Activated naive CD8-positive, alpha-beta T cell (primary cell): Measurements from ENCODE around the gene TRIM2.
"Not testable (repeated sequence)": the region's sequence is repeated elsewhere in the genome, so short reads cannot be mapped to it uniquely, and the experiment has no call there.

Source experiments
- H3K27ac Mint-ChIP-seq: one replicate; pipeline ENCODE4 v1.8.0; 2021; ENCODE audit warnings: mixed read lengths
- H3K27me3 Mint-ChIP-seq: one replicate; pipeline ENCODE4 v1.8.0; 2021; ENCODE audit warnings: mixed read lengths
- H3K36me3 Mint-ChIP-seq: one replicate; pipeline ENCODE4 v1.8.0; 2021; ENCODE audit warnings: mixed read lengths
- H3K4me1 Mint-ChIP-seq: one replicate; pipeline ENCODE4 v1.8.0; 2021; ENCODE audit warnings: low read depth, mixed read lengths
- H3K4me3 Mint-ChIP-seq: one replicate; pipeline ENCODE4 v1.8.0; 2021; ENCODE audit warnings: mild to moderate bottlenecking, mixed read lengths
- H3K9me3 Mint-ChIP-seq: one replicate; pipeline ENCODE4 v1.8.0; 2021; ENCODE audit warnings: low read depth, mixed read lengths

The TRIM2 gene

DNA sequence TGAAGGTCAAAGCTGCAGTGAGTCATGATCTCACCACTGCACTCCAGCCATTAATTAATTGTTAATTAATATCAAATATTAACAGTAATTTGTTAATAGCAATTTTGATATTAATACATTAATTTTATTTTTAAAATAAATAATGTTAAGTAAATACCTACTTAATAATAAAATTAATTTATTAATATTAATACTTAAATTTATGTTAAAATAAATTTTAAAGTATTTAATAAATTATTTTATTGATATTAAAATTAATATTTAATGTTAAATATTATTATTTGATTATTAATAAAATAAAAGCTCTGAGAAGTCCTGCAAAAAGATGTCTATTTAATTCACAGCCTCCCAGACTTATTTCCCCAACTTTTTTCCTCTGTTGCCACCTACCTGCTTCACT is 25.1 kb upstream of the TRIM2 start:
- Mint-ChIP-seq H3K4me3 (no peak overlapping the region), H3K27me3 (no peaks in the 10 kb centered on the region), H3K9me3 (no peaks in the 10 kb centered on the region), H3K4me1 (no peaks in the 10 kb centered on the region), H3K36me3 (no peaks in the 10 kb centered on the region), H3K27ac (no peak overlapping the region)

DNA sequence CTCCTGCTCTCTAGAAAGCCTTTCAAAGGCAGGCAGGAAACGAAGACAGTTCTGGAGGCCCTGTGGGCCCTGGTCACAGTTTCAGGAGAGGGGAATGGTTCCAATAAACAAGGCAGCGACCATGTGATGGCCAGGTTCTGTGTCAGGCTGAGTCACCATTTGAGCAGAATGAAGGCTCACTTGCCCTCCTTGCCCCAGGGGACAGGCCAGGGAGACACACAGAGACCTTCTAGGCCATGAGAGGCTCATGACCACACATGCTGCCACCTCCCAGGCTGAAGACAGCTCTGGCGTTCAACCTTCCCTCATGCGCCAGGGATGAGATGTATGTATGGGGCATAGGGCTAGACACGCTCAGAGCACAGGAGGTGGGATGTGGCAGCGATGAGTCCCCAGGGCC is 22.9 kb upstream of the TRIM2 start:
- Mint-ChIP-seq H3K4me3 (no peak overlapping the region), H3K27ac (no peak overlapping the region), H3K4me1 (no peaks in the 10 kb centered on the region), H3K9me3 (no peaks in the 10 kb centered on the region), H3K27me3 (no peaks in the 10 kb centered on the region), H3K36me3 (no peaks in the 10 kb centered on the region)

- Mint-ChIP-seq H3K4me1 (no peaks in the 10 kb centered on the region), H3K4me3 (no peak overlapping the region), H3K27me3 (no peaks in the 10 kb centered on the region), H3K36me3 (no peaks in the 10 kb centered on the region), H3K9me3 (no peaks in the 10 kb centered on the region), H3K27ac (no peak overlapping the region)
Observed at GRCh38 chr4:153181700-153182099, 22.5 kb upstream of the TRIM2 start.

DNA sequence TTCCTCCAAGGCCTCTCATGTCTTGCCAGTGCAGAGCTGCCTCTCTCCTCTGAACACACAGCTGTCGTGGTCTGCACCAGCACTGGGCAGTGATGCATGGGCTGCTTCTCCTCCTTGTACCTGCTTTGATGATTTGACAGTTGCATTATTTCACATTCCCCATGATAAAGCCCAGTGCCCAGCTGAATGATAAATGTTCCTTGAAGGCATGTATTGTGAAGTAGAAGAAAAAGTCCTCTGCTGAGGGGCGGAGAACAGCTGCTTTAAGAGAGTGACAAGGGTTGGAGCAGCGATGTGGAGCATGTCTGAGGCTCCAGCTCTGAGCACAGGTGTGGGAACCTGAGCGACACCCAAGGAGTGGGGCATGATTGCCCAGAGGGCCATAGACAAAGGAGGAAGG is 21.1 kb upstream of the TRIM2 start:
- no peak overlapping the region for H3K4me3 Mint-ChIP-seq
- H3K4me1 Mint-ChIP-seq = no peaks in the 10 kb centered on the region
- no peaks in the 10 kb centered on the region for H3K9me3 Mint-ChIP-seq
- H3K27ac Mint-ChIP-seq = no peak overlapping the region
- H3K36me3 Mint-ChIP-seq = no peaks in the 10 kb centered on the region
- H3K27me3 Mint-ChIP-seq = no peaks in the 10 kb centered on the region

DNA sequence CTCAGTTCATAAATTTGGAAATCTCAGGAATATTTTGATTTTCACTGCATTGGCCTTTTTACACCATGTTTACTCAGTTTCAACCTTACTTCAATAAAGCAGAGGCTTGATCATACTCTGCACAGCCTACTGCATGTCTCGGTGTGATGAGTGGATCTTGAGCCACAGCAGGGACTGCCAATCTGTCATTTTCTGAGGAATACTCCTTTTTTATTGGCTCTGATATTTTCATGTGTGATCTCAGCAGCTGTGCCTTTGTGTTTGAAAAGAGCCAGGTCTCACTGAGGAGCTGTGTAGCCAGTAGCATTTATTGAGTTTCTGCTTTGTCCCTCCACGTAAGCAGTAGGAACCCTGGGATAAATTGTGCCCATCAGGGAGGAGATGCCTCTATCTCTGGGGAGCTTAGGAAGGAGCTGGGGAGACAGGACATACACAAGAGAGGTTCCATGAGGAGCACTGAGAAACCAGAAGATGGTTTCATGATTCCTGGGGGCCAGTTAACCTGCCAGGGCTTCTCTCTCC is 18.9 kb upstream of the TRIM2 start:
- Mint-ChIP-seq H3K27ac (no peak overlapping the region), H3K27me3 (no peaks in the 10 kb centered on the region), H3K9me3 (no peaks in the 10 kb centered on the region), H3K36me3 (no peaks in the 10 kb centered on the region), H3K4me1 (no peaks in the 10 kb centered on the region), H3K4me3 (no peak overlapping the region)

- Mint-ChIP-seq H3K9me3 (no peaks in the 10 kb centered on the region), H3K27me3 (no peaks in the 10 kb centered on the region), H3K36me3 (no peaks in the 10 kb centered on the region), H3K4me3 (no peak overlapping the region), H3K4me1 (no peaks in the 10 kb centered on the region), H3K27ac (no peak overlapping the region)
Observed at GRCh38 chr4:153186046-153186728, 18.1 kb upstream of the TRIM2 start.

DNA sequence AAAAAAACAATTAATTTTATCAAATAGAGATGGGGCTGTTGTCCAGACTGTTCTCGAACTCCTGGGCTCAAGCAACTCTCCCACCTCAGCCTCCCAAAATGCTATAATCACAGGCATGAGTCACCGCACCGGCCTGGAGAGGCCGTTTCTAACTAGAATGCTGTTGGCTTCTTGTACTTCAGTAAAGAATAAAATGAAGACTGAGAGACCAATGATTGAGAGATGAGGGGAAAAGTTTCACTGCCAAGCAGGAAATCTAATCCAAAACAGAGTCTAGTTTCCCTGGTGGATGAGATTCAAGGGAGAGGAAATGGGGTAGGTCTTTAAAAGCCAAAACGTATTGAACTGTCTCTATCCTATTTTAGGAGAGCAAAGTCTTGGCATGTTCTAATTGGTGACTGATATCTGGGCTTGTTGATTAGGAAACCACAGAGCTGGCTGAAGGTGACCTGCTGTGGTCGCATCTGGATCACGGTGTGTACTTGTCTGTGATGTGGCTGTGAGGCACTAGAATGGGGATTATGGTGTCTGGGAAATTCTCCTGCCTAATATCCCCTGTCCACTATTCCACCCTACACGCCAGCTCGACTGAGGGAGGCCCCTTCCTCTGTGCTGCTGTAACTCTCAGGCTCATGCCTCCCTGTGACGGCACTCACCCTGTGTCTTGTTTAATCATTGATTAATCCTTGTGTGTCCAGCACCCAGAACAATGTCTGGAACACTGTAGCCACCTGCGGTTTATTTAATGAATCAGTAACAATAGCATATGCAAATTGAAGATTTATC is 15.0 kb upstream of the TRIM2 start:
- no peak overlapping the region for H3K4me3 Mint-ChIP-seq
- H3K36me3 Mint-ChIP-seq = no peaks in the 10 kb centered on the region
- H3K4me1 Mint-ChIP-seq = no peaks in the 10 kb centered on the region
- no peak overlapping the region for H3K27ac Mint-ChIP-seq
- no peaks in the 10 kb centered on the region for H3K27me3 Mint-ChIP-seq
- no peaks in the 10 kb centered on the region for H3K9me3 Mint-ChIP-seq

- Mint-ChIP-seq H3K27me3 (no peaks in the 10 kb centered on the region), H3K36me3 (no peaks in the 10 kb centered on the region), H3K9me3 (no peaks in the 10 kb centered on the region), H3K4me1 (no peaks in the 10 kb centered on the region), H3K4me3 (no peak overlapping the region), H3K27ac (no peak overlapping the region)
Observed at GRCh38 chr4:153191795-153192363, 12.4 kb upstream of the TRIM2 start.

DNA sequence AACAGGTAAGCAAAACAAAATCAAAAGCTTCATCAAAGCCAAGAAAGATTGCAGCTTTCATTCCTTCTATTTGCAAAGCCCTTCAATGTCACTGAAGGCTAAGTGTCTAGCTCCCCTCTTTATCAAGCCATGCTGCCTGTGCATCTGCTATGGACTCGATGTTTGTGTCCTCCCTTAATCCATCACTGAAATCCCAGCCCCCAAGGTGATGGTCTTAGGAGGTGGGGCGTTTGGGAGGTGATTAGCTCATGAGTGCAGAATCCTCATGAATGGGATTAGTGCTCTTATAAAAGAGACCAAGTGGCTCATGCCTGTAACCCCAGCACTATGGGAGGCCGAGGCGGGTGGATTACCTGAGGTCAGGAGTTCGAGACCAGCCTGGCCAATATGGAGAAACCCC is 6.9 kb upstream of the TRIM2 start:
- Mint-ChIP-seq H3K27me3 (no peaks in the 10 kb centered on the region), H3K27ac (no peak overlapping the region), H3K4me1 (no peaks in the 10 kb centered on the region), H3K9me3 (no peaks in the 10 kb centered on the region), H3K4me3 (no peak overlapping the region), H3K36me3 (no peaks in the 10 kb centered on the region)

DNA sequence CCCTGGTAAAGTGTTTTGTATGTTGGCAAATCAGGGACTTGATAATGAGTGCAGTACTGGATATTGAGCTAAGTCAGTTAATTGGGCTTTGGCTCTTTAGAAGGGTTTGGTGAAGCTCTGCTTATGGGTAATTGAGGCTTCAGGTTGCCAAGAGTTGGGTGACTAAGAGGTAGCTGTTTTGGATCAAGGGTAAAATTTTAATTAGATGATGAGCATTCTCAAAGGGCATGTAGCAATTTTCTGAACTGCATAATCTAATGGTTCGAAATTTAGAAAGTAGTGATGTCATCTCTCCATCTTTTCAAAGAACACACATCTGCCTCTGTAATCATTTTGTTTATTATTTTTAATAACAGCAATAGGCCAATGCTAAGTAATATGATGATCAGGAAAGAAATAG is 5.5 kb upstream of the TRIM2 start:
- no peaks in the 10 kb centered on the region for H3K9me3 Mint-ChIP-seq
- H3K4me1 Mint-ChIP-seq = no peaks in the 10 kb centered on the region
- H3K36me3 Mint-ChIP-seq = no peaks in the 10 kb centered on the region
- no peak overlapping the region for H3K27ac Mint-ChIP-seq
- H3K27me3 Mint-ChIP-seq = no peaks in the 10 kb centered on the region
- H3K4me3 Mint-ChIP-seq = no peak overlapping the region

- not testable (repeated sequence) for H3K9me3 Mint-ChIP-seq, H3K27ac Mint-ChIP-seq, H3K27me3 Mint-ChIP-seq, H3K4me3 Mint-ChIP-seq, H3K36me3 Mint-ChIP-seq
- H3K4me1 Mint-ChIP-seq = peaks cover 25% of the 10 kb centered on the region
Observed at GRCh38 chr4:153203746-153204145, 497 bp upstream of the TRIM2 start.

- H3K4me3 Mint-ChIP-seq = peak overlapping the region; percentile 30
- H3K9me3 Mint-ChIP-seq = no peaks in the 10 kb centered on the region
- H3K4me1 Mint-ChIP-seq = peaks cover 25% of the 10 kb centered on the region
- no peaks in the 10 kb centered on the region for H3K27me3 Mint-ChIP-seq
- peak overlapping the region; percentile 10 for H3K27ac Mint-ChIP-seq
- H3K36me3 Mint-ChIP-seq = no peaks in the 10 kb centered on the region
Observed at GRCh38 chr4:153204728-153205648, 745 bp downstream of the TRIM2 start.

DNA sequence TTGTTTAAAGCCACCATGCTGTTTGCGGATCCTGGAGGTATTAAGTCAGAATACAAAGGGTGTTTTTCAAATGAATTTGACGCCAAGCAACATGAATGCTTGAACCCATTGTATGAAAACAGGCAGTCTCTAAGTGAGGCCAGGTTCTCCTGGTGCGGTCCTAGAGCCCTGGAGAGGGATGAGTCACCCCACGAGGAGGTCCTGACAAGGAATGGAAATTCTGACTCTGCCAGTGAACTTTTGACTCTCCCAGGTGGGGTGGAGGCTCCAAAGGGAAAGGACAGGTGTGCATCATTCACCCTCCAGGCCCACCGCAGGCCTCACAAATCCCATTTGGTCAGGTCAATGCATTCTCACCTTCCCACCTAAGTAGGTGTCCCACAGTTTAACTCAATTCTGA is 1.5 kb downstream of the TRIM2 start:
- Mint-ChIP-seq H3K4me3 (no peak overlapping the region), H3K27ac (no peak overlapping the region), H3K36me3 (no peaks in the 10 kb centered on the region), H3K27me3 (no peaks in the 10 kb centered on the region), H3K4me1 (peaks cover 25% of the 10 kb centered on the region), H3K9me3 (no peaks in the 10 kb centered on the region)

GRCh38 chr4:153206534-153206933 is 2.3 kb downstream of the TRIM2 start:
- peaks cover 25% of the 10 kb centered on the region for H3K4me1 Mint-ChIP-seq

More at GRCh38 chr4:153206534-153206933, 2.3 kb downstream of the TRIM2 start:
- Mint-ChIP-seq H3K36me3 (no peaks in the 10 kb centered on the region), H3K4me3 (no peak overlapping the region), H3K27me3 (no peaks in the 10 kb centered on the region), H3K27ac (peak overlapping the region; percentile 54), H3K9me3 (no peaks in the 10 kb centered on the region)
